Spleen (tissue), 7 donors: Measurements from ENCODE around the gene SPATS2.

Experiments used
- POLR2A ChIP-seq, 3 donors: fragments of 450-650 bp; IDR thresholded peaks; one replicate each; pipeline ENCODE4 v1.5.1; 2017; ENCODE audit warnings: antibody characterized with exemption in 3 of 3, mild to moderate bottlenecking in 1 of 3
- POLR2AphosphoS5 ChIP-seq, 3 donors: sonication (generic); formaldehyde crosslinking; IDR thresholded peaks; one replicate each; pipeline ENCODE4 v1.5.1; 2017; ENCODE audit warnings: antibody characterized with exemption in 3 of 3
- TF ChIP-seq, protein P1 (sequence below), 11 experiments: fragments of 200-600 bp in 7 of 11; fragments of 450-650 bp in 4 of 11; sonication (generic) in 4 of 11; IDR thresholded peaks in 8 of 11; conservative IDR thresholded peaks in 3 of 11; 1 replicate in 7 of 11; 2 replicates in 4 of 11; pipeline versions ENCODE4 v1.4.0 to v1.8.0; 2016 to 2021; ENCODE audit warnings: antibody characterized with exemption in 11 of 11, inconsistent platforms in 4 of 11, mild to moderate bottlenecking in 1 of 11
- donor health status: DM: no; HTN: no; CAD: no; lungs with moderate emphysema.
- donor health status: DM: no; HTN: no; CAD: no.
- donor health status: DM: no; HTN: no; CAD: no.

DNA sequence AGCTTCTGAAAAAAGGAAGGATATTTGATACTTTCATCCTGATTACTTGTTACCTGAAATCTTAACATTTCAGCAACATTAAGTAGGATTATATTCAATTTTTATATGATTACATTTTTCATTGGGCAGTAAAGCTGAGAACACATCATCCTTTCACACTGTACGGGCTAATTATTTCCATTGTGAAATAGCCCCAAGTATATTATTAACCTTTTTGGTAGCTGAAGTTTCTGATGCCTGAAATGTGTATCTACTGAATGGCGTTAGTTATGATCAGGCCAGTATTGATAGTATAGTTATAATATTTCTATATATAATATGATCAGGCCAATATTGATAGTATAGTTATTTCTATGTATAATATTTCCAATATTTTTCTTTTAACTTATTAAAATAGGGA is 10.1 kb downstream of the SPATS2 start:
- TF ChIP-seq, protein P1, sequence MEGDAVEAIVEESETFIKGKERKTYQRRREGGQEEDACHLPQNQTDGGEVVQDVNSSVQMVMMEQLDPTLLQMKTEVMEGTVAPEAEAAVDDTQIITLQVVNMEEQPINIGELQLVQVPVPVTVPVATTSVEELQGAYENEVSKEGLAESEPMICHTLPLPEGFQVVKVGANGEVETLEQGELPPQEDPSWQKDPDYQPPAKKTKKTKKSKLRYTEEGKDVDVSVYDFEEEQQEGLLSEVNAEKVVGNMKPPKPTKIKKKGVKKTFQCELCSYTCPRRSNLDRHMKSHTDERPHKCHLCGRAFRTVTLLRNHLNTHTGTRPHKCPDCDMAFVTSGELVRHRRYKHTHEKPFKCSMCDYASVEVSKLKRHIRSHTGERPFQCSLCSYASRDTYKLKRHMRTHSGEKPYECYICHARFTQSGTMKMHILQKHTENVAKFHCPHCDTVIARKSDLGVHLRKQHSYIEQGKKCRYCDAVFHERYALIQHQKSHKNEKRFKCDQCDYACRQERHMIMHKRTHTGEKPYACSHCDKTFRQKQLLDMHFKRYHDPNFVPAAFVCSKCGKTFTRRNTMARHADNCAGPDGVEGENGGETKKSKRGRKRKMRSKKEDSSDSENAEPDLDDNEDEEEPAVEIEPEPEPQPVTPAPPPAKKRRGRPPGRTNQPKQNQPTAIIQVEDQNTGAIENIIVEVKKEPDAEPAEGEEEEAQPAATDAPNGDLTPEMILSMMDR (IDR thresholded peaks at IDR 0.05 in 8 of 11, conservative IDR thresholded peaks at IDR 0.05 in 3 of 11): no peak
- no peak for TF ChIP-seq POLR2AphosphoS5 (IDR thresholded peaks at IDR 0.05)
- no peak for TF ChIP-seq POLR2A (IDR thresholded peaks at IDR 0.05)
